Small intestine (tissue), 7 donors: ENCODE measurements around the gene QRFPR. TPM values are rescaled to one million over a fixed set of nuclear protein-coding genes. Genes with fewer than 3 reads are reported as not detected.
"Not testable (repeated sequence)": the region's sequence is repeated elsewhere in the genome, so short reads cannot be mapped to it uniquely, and the experiment has no call there.

Source experiments
- DNase-seq, 2 donors: peaks; one replicate each; pipeline versions ENCODE4 v3.0.0 to v3.0.0-alpha.2; 2013
- FAIRE-seq: peaks from 2 replicates; lab custom pipeline; 2012; peaks lifted over from hg19 to GRCh38; lab: Jason Lieb, UNC
- H3K27ac ChIP-seq, 3 donors: one replicate each; pipeline ENCODE4 v1.5.1; 2013; ENCODE audit warnings: low read length in 2 of 3, mild to moderate bottlenecking in 2 of 3, control low read depth in 1 of 3, inconsistent platforms in 1 of 3, low read depth in 1 of 3, moderate library complexity in 1 of 3
- H3K27me3 ChIP-seq, 3 donors: one replicate each; pipeline ENCODE4 v1.6.1; 2013; ENCODE audit warnings: low read length in 3 of 3, inconsistent platforms in 1 of 3; ENCODE audit not compliant: control insufficient read depth in 3 of 3, insufficient read depth in 3 of 3
- H3K36me3 ChIP-seq, 3 donors: one replicate each; pipeline ENCODE4 v1.6.1; 2013; ENCODE audit warnings: low read length in 3 of 3, inconsistent platforms in 1 of 3, low read depth in 1 of 3, mild to moderate bottlenecking in 1 of 3, moderate library complexity in 1 of 3; ENCODE audit not compliant: control insufficient read depth in 3 of 3, insufficient read depth in 2 of 3
- H3K4me1 ChIP-seq, 3 donors: one replicate each; pipeline ENCODE4 v1.6.1; 2013; ENCODE audit warnings: low read length in 2 of 3, inconsistent platforms in 1 of 3, low read depth in 1 of 3, mild to moderate bottlenecking in 1 of 3, moderate library complexity in 1 of 3; ENCODE audit not compliant: control insufficient read depth in 3 of 3, insufficient read depth in 2 of 3
- H3K4me3 ChIP-seq, 3 donors: one replicate each; pipeline ENCODE4 v1.5.1; 2013; ENCODE audit warnings: low read length in 3 of 3, control low read depth in 1 of 3, inconsistent platforms in 1 of 3, low read depth in 1 of 3, mild to moderate bottlenecking in 1 of 3, moderate library complexity in 1 of 3
- H3K9me3 ChIP-seq, 2 donors: one replicate each; pipeline ENCODE4 v1.6.1; 2013; ENCODE audit warnings: low read depth in 1 of 2, low read length in 1 of 2; ENCODE audit not compliant: control insufficient read depth in 2 of 2, insufficient read depth in 1 of 2
- WGBS, 3 donors: extraction: QIAGEN DNeasy Blood & Tissue Kit; methylation state at CpG; one replicate each; pipeline ENCODE4 v1.1.7; 2013; 5-methylcytosine and 5-hydroxymethylcytosine counted together
- polyA plus RNA-seq, 4 donors: library from polyadenylated mRNA; stranded (reverse) in 3 of 4; unstranded in 1 of 4; fragments of 200-250 nt in 3 of 4; fragments of 120-200 nt in 1 of 4; gene quantifications; one replicate each; pipeline versions ENCODE4 v1.2.1 to v1.2.3, GENCODE V29; 2013
- donor health status: healthy with polysubstance abuse.
- donor health status: control.
- donor health status: control.
- donor health status: Bipolar disorder and iron deficiency.
- donor health status: healthy.

QRFPR gene
- polyA plus RNA-seq, 4 donors = 0.03 to 0.12 TPM; not detected in 2

DNA sequence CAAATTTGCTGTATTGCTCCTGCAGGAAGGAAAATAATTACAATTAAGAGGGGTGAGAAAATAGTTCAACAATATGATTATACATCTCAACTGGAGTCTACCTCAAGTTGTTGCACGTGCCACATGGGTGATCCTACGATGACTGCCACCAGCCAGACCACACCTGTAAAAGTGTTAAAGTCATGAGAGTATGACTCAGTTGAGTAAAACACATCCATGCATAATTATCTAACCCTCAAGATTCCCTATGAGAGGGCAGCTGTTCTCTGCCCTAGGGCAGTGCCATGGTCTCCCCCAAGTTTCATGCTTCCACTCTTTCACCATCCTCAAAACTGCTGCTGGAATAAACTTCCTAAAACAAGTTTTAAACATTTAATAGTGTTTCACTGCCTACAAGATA, 44.1 kb downstream of the QRFPR start:
- FAIRE-seq = no peak
- Histone ChIP-seq H3K36me3 (no peaks in the 10 kb centered on the region), H3K9me3 (no peaks in the 10 kb centered on the region), H3K4me3 (no peak overlapping the region), H3K27ac (no peak overlapping the region), H3K4me1 (no peaks in the 10 kb centered on the region), H3K27me3 (no peaks in the 10 kb centered on the region)
- 76 to 90% (median 83%) methylated on average over 2 of the region's 2 CpGs for WGBS, 3 donors
- DNase-seq = no peak

DNA sequence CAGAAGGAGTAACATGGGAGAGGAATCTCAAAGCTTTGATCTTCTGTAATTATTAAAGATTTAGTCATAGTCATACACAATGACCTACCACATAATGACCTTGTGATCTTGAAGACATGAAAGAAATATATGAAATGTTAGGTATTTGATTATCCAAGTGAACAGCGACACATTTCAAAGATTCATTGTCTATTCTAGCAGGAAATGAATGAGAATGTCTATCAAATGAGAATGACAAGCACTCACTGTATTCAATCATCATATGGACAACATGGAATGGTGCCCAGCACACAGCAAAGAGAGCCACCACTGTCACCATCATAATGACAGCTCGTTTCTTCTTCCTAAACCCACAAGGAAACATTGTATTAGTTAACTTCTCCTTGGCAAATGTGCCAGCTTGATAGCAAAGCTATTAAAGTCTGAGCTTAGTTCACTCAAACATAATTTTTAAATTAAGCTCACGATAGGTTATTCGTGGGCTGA, 50.6 kb downstream of the QRFPR start:
- 62 to 83% (median 66%) methylated on average over 4 of the region's 4 CpGs for WGBS, 3 donors
- no peak overlapping the region for H3K27ac ChIP-seq
- H3K4me1 ChIP-seq = no peaks in the 10 kb centered on the region
- H3K9me3 ChIP-seq = no peaks in the 10 kb centered on the region
- DNase-seq = no peak
- no peak for FAIRE-seq
- H3K36me3 ChIP-seq = no peaks in the 10 kb centered on the region
- no peaks in the 10 kb centered on the region for H3K27me3 ChIP-seq
- no peak overlapping the region for H3K4me3 ChIP-seq

DNA sequence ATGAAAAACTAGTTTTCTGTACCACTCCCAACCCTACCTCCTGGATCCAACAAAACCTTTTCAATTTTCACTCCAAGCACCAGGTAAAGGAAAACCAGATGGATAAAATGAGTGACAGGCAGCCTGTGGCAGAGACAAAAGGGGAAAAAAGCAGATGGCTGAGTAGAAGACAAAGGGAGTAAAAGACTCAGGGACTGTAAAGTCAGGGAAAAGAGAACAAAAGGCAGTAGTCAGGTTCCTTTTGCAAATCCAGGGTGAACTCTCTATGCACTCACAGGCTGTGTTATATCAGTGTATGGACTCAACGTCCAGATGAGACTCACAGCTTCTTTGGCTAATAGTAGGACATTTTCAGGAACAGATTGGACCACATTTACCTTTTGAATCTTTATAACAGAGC, 54.2 kb downstream of the QRFPR start:
- peaks cover 0 to 2% (median 0%) of the 10 kb centered on the region in 3 donors for H3K27me3 ChIP-seq
- no peak overlapping the region for H3K27ac ChIP-seq
- no peak for FAIRE-seq
- H3K4me3 ChIP-seq = no peak overlapping the region
- H3K36me3 ChIP-seq = no peaks in the 10 kb centered on the region
- WGBS, 3 donors = 6 to 31% (median 25%) methylated on average over 1 of the region's 1 CpG
- no peaks in the 10 kb centered on the region for H3K9me3 ChIP-seq
- no peak for DNase-seq
- no peaks in the 10 kb centered on the region for H3K4me1 ChIP-seq

DNA sequence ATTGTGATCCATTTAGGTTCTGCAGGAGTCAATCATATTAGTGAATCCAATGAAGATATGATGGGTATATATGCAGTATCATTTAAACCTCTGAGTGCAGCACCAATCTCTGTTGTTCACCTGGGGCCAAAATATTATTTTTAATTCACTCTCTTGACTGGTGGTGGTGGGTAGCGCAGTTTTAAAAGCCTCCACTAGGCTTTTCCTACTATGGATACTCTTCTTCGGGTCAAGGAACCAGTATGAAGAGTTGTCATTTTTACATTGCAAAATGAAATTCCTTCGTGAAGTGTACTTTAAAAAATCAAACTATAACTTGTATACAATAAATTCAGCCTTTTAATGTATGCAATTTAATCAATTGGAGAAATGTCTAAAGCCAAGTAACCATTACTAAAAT, 56.5 kb downstream of the QRFPR start:
- 87 to 88% (median 87%) methylated on average over 3 of the region's 3 CpGs for WGBS, 3 donors
- no peaks in the 10 kb centered on the region for H3K36me3 ChIP-seq
- H3K4me1 ChIP-seq = no peaks in the 10 kb centered on the region
- peaks cover 0 to 2% (median 0%) of the 10 kb centered on the region in 3 donors for H3K27me3 ChIP-seq
- H3K4me3 ChIP-seq = no peak overlapping the region
- no peaks in the 10 kb centered on the region for H3K9me3 ChIP-seq
- no peak overlapping the region for H3K27ac ChIP-seq
- DNase-seq (no peak), FAIRE-seq (no peak)

DNA sequence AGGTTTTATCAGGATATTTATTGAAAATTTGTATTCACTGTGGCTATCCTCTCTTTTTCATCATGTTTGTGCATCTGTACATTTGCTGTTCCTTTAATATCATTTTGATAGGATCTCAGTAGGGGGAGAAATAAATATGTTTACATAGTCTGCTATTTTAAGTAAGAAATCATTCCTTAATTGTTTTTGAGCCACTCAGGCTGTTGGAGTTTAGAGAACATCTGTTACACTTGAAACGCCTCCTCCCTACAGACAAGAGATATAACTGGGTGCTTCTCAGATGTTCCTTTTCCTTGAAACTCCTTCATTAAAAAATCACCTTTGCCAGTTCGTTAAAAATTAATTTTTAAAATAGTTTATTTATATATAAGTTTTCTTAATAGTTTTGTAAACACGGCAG, 59.4 kb downstream of the QRFPR start:
- FAIRE-seq (no peak), DNase-seq (no peak)
- no peak overlapping the region for H3K4me3 ChIP-seq
- WGBS, 3 donors = 46 to 54% (median 52%) methylated on average over 3 of the region's 3 CpGs
- no peaks in the 10 kb centered on the region for H3K36me3 ChIP-seq
- H3K27me3 ChIP-seq = peaks cover 0 to 2% (median 0%) of the 10 kb centered on the region in 3 donors
- H3K9me3 ChIP-seq = no peaks in the 10 kb centered on the region
- no peak overlapping the region for H3K27ac ChIP-seq
- no peaks in the 10 kb centered on the region for H3K4me1 ChIP-seq

DNA sequence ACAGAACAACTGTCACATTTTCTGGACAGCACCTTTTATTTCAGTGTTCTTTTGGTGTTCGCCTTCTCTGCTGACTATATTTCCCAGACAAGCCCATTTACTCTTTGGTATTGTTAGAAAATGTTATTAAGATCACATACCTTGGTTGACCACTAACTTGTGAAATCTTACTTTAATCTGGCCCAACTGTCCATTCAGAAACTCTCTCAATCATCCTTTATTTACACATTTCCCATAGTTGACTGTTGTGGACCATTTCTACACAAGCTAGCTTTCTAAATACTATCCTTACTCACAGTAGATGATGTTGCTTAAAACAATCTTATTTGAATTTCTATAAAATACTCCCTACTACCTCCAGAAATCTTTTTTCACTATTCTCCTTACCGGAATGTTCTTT, 64.7 kb downstream of the QRFPR start:
- no peaks in the 10 kb centered on the region for H3K36me3 ChIP-seq
- 83 to 88% (median 87%) methylated on average over 2 of the region's 2 CpGs for WGBS, 3 donors
- no peak overlapping the region for H3K4me3 ChIP-seq
- H3K4me1 ChIP-seq = no peaks in the 10 kb centered on the region
- FAIRE-seq (no peak), DNase-seq (no peak)
- peaks cover 0 to 1% (median 0%) of the 10 kb centered on the region in 3 donors for H3K27me3 ChIP-seq
- H3K9me3 ChIP-seq = no peaks in the 10 kb centered on the region
- no peak overlapping the region for H3K27ac ChIP-seq

DNA sequence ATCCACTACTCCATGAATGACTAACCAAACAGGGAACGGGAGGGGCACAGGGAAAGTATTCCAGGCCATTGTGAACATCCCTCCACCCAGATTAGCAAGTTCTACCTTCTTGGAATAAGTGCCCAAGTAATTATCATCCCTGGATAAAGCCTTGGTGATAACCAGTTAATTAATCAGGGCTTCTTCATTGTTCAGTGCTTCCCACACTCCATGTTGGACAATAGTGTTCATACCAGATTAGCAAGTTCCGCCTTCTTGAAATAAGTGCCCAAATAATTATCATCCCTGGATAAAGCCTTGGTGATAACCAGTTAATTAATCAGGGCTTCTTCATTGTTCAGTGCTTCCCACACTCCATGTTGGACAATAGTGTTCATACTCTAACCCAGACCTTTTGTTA, 67.4 kb downstream of the QRFPR start:
- WGBS, 3 donors = 42 to 80% (median 58%) methylated on average over 2 of the region's 2 CpGs
- not testable (repeated sequence) for FAIRE-seq, H3K36me3 ChIP-seq

DNA sequence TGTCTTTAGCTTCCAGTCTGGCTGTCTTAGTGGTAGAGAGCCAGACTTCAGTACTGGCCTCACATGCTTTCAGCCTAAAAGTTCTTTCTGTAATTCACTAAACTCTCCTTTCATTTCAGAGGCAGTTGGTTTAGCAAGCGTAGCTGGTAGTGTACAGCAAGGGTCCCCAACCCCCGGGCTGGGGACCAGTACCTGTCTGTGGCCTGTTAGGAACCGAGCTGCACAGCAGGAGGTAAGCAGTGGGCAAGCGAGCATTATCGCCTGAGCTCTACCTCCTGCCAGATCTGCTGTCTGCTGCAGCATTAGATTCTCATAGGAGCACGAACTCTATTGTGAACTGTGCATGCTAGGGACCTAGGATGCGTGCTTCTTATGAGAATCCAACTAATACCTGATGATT, 72.0 kb downstream of the QRFPR start:
- Histone ChIP-seq H3K27ac (no peak overlapping the region), H3K36me3 (no peaks in the 10 kb centered on the region), H3K27me3 (no peaks in the 10 kb centered on the region), H3K9me3 (no peaks in the 10 kb centered on the region), H3K4me1 (no peaks in the 10 kb centered on the region), H3K4me3 (no peak overlapping the region)
- DNase-seq (no peak), FAIRE-seq (no peak)
- 59 to 82% (median 77%) methylated on average over 7 of the region's 7 CpGs for WGBS, 3 donors

More for the DNA sequence above, 67.4 kb downstream of the QRFPR start:
- not testable (repeated sequence) for H3K9me3 ChIP-seq, H3K4me1 ChIP-seq, H3K27me3 ChIP-seq, H3K4me3 ChIP-seq, DNase-seq, H3K27ac ChIP-seq

DNA sequence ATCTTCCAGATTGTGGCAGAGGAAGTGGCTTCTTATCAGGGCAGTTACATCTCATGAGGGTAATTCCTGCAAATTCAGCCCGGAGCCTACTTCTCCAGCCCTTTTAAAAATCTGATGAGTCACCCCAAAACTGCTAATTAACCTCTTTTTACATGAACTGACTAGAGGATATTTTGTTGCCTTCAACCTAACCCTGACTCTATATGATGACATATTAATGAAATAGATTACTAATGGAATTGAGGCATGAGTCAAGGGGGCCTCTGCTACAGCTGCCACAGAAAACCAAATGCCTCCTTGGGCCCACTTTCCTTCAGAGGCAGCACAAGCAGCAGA, 72.5 kb downstream of the QRFPR start:
- no peaks in the 10 kb centered on the region for H3K4me1 ChIP-seq
- H3K9me3 ChIP-seq = no peaks in the 10 kb centered on the region
- DNase-seq (no peak), FAIRE-seq (no peak)
- no peak overlapping the region for H3K27ac ChIP-seq
- H3K27me3 ChIP-seq = no peaks in the 10 kb centered on the region
- H3K4me3 ChIP-seq = no peak overlapping the region
- H3K36me3 ChIP-seq = no peaks in the 10 kb centered on the region
- WGBS, 3 donors = 8 to 36% (median 21%) methylated on average over 1 of the region's 1 CpG
